HepG2 (cell line): ENCODE results near the gene RBM8A. TPM values are rescaled to one million over a fixed set of nuclear protein-coding genes. Genes with fewer than 3 reads are reported as not detected.
A peak's percentile ranks its signal among the peaks of the same experiment; 100 is the strongest.

ENCODE experiments used
- CENPBD1 ChIP-seq: sonication (generic); formaldehyde crosslinking; IDR thresholded peaks from 2 replicates; pipeline ENCODE4 v1.8.0; 2022; ENCODE audit warnings: missing genetic modification reagents, low read depth, mild to moderate bottlenecking, borderline replicate concordance
- GATA4 ChIP-seq: sonication (generic); IDR thresholded peaks from 2 replicates; pipeline ENCODE4 v1.6.1; 2016; ENCODE audit warnings: antibody characterized with exemption, low read depth, borderline replicate concordance
- HOMEZ ChIP-seq: IDR thresholded peaks from 2 replicates; pipeline ENCODE4 v1.6.1; 2016; ENCODE audit warnings: low read depth
- KDM4B ChIP-seq: sonication (generic); formaldehyde crosslinking; IDR thresholded peaks from 2 replicates; pipeline ENCODE4 v1.4.0; 2020; ENCODE audit warnings: missing genetic modification reagents
- MAFF ChIP-seq: IDR thresholded peaks from 2 replicates; pipeline ENCODE4 v1.6.1; 2011; ENCODE audit warnings: low read depth, low read length, improper control_type of control experiment
- ONECUT2 ChIP-seq: sonication (generic); formaldehyde crosslinking; IDR thresholded peaks from 2 replicates; pipeline ENCODE4 v1.4.0; 2020; ENCODE audit warnings: missing genetic modification reagents
- PAXIP1 ChIP-seq: sonication (generic); formaldehyde crosslinking; conservative IDR thresholded peaks from 2 replicates; pipeline ENCODE4 v1.4.0; 2020; ENCODE audit warnings: mild to moderate bottlenecking, missing genetic modification reagents, moderate library complexity
- ZBTB10 ChIP-seq: sonication (generic); formaldehyde crosslinking; IDR thresholded peaks from 2 replicates; pipeline ENCODE4 v1.4.0; 2020; ENCODE audit warnings: missing genetic modification reagents, borderline replicate concordance
- ZBTB33 ChIP-seq: sonication (generic); formaldehyde crosslinking; IDR thresholded peaks from 2 replicates; pipeline ENCODE4 v1.4.0; 2020; ENCODE audit warnings: missing genetic modification reagents
- ZFP37 ChIP-seq: sonication (generic); formaldehyde crosslinking; IDR thresholded peaks from 2 replicates; pipeline ENCODE4 v1.4.0; 2020; ENCODE audit warnings: missing genetic modification reagents, borderline replicate concordance
- ZNF205 ChIP-seq: IDR thresholded peaks from 2 replicates; pipeline ENCODE4 v1.6.1; 2018; ENCODE audit warnings: missing biosample characterization, missing genetic modification reagents
- ZNF678 ChIP-seq: sonication (generic); formaldehyde crosslinking; IDR thresholded peaks from 2 replicates; pipeline ENCODE4 v1.4.0; 2020; ENCODE audit warnings: mild to moderate bottlenecking, missing genetic modification reagents
- ZNF687 ChIP-seq: sonication (generic); formaldehyde crosslinking; IDR thresholded peaks from 2 replicates; pipeline ENCODE4 v1.5.1; 2020; ENCODE audit warnings: mild to moderate bottlenecking, missing genetic modification reagents, moderate library complexity
- polyA plus RNA-seq, 8 experiments: library from polyadenylated mRNA; depleted of rRNA in 3 of 8; stranded (reverse) in 7 of 8; unstranded in 1 of 8; fragments of >200 nt; fragmentation: Illumina TruSeq in 4 of 8; extraction: Trizol in 4 of 8; gene quantifications; 2 replicates each; pipeline versions ENCODE4 v1.2.1 to v1.2.3, GENCODE V29; 2011 to 2016; ENCODE audit warnings: low read depth in 4 of 8, missing spikeins in 1 of 8, mixed read lengths in 1 of 8; ENCODE audit not compliant: insufficient read depth in 1 of 8
- total RNA-seq, 5 experiments: library from RNA; depleted of rRNA; stranded (reverse); fragments of >200 nt; fragmentation: Illumina TruSeq; extraction: Trizol; gene quantifications; 2 replicates each; pipeline ENCODE4 v1.2.3, GENCODE V29; 2016; ENCODE audit warnings: low read depth in 1 of 5

The RBM8A gene
- total and polyA plus RNA-seq, 2 of the 13 experiments (the other 11 are each of a cell fraction or from before 2014, with no cell fraction given): 106 to 162 TPM

- TF ChIP-seq ZNF687 (CRISPR knock-in tag) (no peak), ZBTB10 (CRISPR knock-in tag) (no peak), HOMEZ (CRISPR knock-in tag) (0 out of 2 replicates have a peak, but pooled peaks have one; percentile 27), ZNF678 (CRISPR knock-in tag) (no peak), ZNF205 (CRISPR knock-in tag) (no peak), GATA4 (no peak), MAFF (no peak), CENPBD1 (CRISPR knock-in tag) (no peak), ONECUT2 (CRISPR knock-in tag) (peak; percentile 73), PAXIP1 (CRISPR knock-in tag) (peak; percentile 36; the same call in 1 of the 2 replicates), KDM4B (CRISPR knock-in tag) (no peak), ZBTB33 (CRISPR knock-in tag) (no peak), ZFP37 (no peak)
Observed at GRCh38 chr1:145893306-145894055, 33.8 kb downstream of the RBM8A start (continued).
